Measurements from ENCODE around the gene FBXO40.

GRCh38 chr3:121630355-121630754, 37.2 kb downstream of the FBXO40 start:
- TF ChIP-seq ZBTB1 (CRISPR knock-in tag; IDR thresholded peaks at IDR 0.05; ENCODE audit: borderline replicate concordance, low read depth) (no peak), PHB (CRISPR knock-in tag; IDR thresholded peaks at IDR 0.05) (no peak)
